ENCODE measurements around the gene GREB1.

GREB1 gene

DNA sequence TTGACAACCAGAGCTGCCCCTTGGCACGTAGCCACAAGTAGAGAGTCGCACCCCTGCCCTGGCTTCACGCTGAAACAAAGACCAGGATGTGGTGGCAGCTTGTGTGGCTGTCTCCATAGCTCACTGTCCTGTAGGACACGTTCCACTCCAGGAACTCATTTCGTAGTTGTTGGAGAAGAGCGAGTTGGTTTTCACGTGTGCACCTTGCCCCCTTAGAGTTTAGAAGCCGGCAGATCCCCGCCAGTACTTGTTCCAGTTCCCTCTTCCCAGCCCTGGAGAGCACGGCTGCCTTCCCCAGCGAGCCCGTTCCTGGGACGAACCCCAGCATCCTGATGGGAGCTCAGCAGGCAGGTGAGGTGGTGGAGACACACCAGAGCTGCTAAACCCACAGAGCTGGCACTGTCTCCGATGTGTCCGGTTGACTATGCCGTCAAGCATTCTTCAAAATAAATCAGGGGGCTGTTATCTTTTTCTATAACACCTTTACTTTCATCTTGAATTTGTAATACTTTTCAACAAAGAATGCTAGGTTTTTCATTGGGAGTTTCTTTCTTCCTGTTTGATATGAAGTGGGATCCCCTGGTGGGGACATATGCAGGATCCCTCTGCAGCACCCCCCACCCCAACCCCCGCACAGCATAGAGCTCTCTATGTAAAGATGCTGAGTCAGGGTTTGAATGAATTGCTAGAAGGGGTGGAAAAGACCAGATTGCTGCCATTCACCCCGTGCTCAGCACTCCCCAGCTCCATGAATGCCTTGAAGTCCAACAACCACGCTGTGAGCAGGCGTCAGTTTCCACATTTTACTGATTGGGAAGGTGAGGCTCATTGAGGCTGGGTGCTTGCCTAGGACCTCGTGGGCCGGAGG, 44.5 kb downstream of the GREB1 start:
- Histone ChIP-seq H3K27ac (ENCODE audit: low read length) (no peak overlapping the region), H3K4me1 (ENCODE audit: control insufficient read depth in 1 of 2, insufficient read depth in 2 of 2, low read length in 2 of 2) (peaks cover 0 to 6% of the 10 kb centered on the region in 2 donors), H3K9me3 (ENCODE audit: control insufficient read depth in 1 of 2, low read length in 2 of 2) (no peaks in the 10 kb centered on the region), H3K4me3 (ENCODE audit: low read depth in 1 of 2, low read length in 2 of 2) (no peak overlapping the region), H3K27me3 (ENCODE audit: low read depth, low read length) (no peaks in the 10 kb centered on the region), H3K36me3 (ENCODE audit: control insufficient read depth in 1 of 2, insufficient read depth in 2 of 2, low read length in 2 of 2) (no peaks in the 10 kb centered on the region)

GRCh38 chr2:11578986-11579774, 45.3 kb downstream of the GREB1 start:
- H3K36me3 ChIP-seq (ENCODE audit: control insufficient read depth in 1 of 2, insufficient read depth in 2 of 2, low read length in 2 of 2) = no peaks in the 10 kb centered on the region
- no peak overlapping the region for H3K4me3 ChIP-seq (ENCODE audit: low read depth in 1 of 2, low read length in 2 of 2)
- H3K4me1 ChIP-seq (ENCODE audit: control insufficient read depth in 1 of 2, insufficient read depth in 2 of 2, low read length in 2 of 2) = peaks cover 0 to 4% of the 10 kb centered on the region in 2 donors

GRCh38 chr2:11579867-11580659, 46.2 kb downstream of the GREB1 start:
- no peaks in the 10 kb centered on the region for H3K27me3 ChIP-seq (ENCODE audit: low read depth, low read length)
- H3K9me3 ChIP-seq (ENCODE audit: control insufficient read depth in 1 of 2, low read length in 2 of 2) = no peaks in the 10 kb centered on the region

More at GRCh38 chr2:11578986-11579774, 45.3 kb downstream of the GREB1 start:
- no peaks in the 10 kb centered on the region for H3K27me3 ChIP-seq (ENCODE audit: low read depth, low read length)
- no peaks in the 10 kb centered on the region for H3K9me3 ChIP-seq (ENCODE audit: control insufficient read depth in 1 of 2, low read length in 2 of 2)
- H3K27ac ChIP-seq (ENCODE audit: low read length) = no peak overlapping the region

DNA sequence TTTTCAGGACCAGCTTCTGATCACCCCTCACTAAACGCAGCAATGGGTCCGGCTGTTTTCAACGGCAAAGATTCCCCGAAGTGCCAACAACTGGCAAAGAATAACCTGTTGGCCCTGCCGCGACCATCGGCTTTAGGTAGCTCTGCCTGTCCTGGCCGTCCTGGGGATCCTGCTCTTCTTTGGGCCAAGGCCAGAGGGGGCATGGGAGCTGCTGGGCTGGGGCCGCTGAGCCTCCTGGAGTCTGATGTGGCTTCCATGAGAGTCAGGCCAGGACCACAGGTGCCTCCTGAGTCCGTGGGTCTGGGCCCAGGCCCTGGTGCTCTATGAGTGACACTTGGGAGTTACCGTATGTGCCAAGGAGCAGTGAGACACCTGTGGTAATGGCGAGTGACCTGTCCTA, 46.9 kb downstream of the GREB1 start:
- no peaks in the 10 kb centered on the region for H3K9me3 ChIP-seq (ENCODE audit: control insufficient read depth in 1 of 2, low read length in 2 of 2)
- no peak overlapping the region for H3K4me3 ChIP-seq (ENCODE audit: low read depth in 1 of 2, low read length in 2 of 2)
- no peak overlapping the region for H3K27ac ChIP-seq (ENCODE audit: low read length)
- no peaks in the 10 kb centered on the region for H3K36me3 ChIP-seq (ENCODE audit: control insufficient read depth in 1 of 2, insufficient read depth in 2 of 2, low read length in 2 of 2)
- no peaks in the 10 kb centered on the region for H3K27me3 ChIP-seq (ENCODE audit: low read depth, low read length)
- no peaks in the 10 kb centered on the region for H3K4me1 ChIP-seq (ENCODE audit: control insufficient read depth in 1 of 2, insufficient read depth in 2 of 2, low read length in 2 of 2)

More at GRCh38 chr2:11579867-11580659, 46.2 kb downstream of the GREB1 start:
- H3K4me1 ChIP-seq (ENCODE audit: control insufficient read depth in 1 of 2, insufficient read depth in 2 of 2, low read length in 2 of 2) = no peaks in the 10 kb centered on the region
- H3K4me3 ChIP-seq (ENCODE audit: low read depth in 1 of 2, low read length in 2 of 2) = no peak overlapping the region
- H3K36me3 ChIP-seq (ENCODE audit: control insufficient read depth in 1 of 2, insufficient read depth in 2 of 2, low read length in 2 of 2) = no peaks in the 10 kb centered on the region
- H3K27ac ChIP-seq (ENCODE audit: low read length) = no peak overlapping the region

GRCh38 chr2:11581124-11581796, 47.4 kb downstream of the GREB1 start:
- Histone ChIP-seq H3K27ac (ENCODE audit: low read length) (no peak overlapping the region), H3K4me1 (ENCODE audit: control insufficient read depth in 1 of 2, insufficient read depth in 2 of 2, low read length in 2 of 2) (no peaks in the 10 kb centered on the region), H3K4me3 (ENCODE audit: low read depth in 1 of 2, low read length in 2 of 2) (no peak overlapping the region), H3K27me3 (ENCODE audit: low read depth, low read length) (no peaks in the 10 kb centered on the region), H3K9me3 (ENCODE audit: control insufficient read depth in 1 of 2, low read length in 2 of 2) (no peaks in the 10 kb centered on the region), H3K36me3 (ENCODE audit: control insufficient read depth in 1 of 2, insufficient read depth in 2 of 2, low read length in 2 of 2) (no peaks in the 10 kb centered on the region)

- Histone ChIP-seq H3K4me3 (ENCODE audit: low read depth in 1 of 2, low read length in 2 of 2) (no peak overlapping the region), H3K27me3 (ENCODE audit: low read depth, low read length) (no peaks in the 10 kb centered on the region), H3K27ac (ENCODE audit: low read length) (no peak overlapping the region), H3K9me3 (ENCODE audit: control insufficient read depth in 1 of 2, low read length in 2 of 2) (no peaks in the 10 kb centered on the region), H3K4me1 (ENCODE audit: control insufficient read depth in 1 of 2, insufficient read depth in 2 of 2, low read length in 2 of 2) (no peaks in the 10 kb centered on the region), H3K36me3 (ENCODE audit: control insufficient read depth in 1 of 2, insufficient read depth in 2 of 2, low read length in 2 of 2) (no peaks in the 10 kb centered on the region)
These were observed 48.2 kb downstream of the GREB1 start for GRCh38 chr2:11581797-11582611.

DNA sequence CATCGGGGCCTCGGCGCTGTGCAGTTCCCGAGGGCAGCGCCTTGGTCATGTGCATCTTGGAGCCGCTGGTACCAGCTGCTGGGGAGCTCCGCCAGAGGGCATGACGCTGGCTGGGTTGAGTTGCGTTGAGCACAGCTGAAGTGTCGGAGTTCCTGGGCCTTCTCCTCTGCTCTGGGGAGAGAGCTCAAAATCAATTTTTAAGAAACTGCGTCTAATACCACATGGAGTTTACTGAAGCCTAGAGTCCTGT, 48.7 kb downstream of the GREB1 start:
- no peaks in the 10 kb centered on the region for H3K27me3 ChIP-seq (ENCODE audit: low read depth, low read length)
- no peak overlapping the region for H3K27ac ChIP-seq (ENCODE audit: low read length)
- H3K36me3 ChIP-seq (ENCODE audit: control insufficient read depth in 1 of 2, insufficient read depth in 2 of 2, low read length in 2 of 2) = no peaks in the 10 kb centered on the region

GRCh38 chr2:11582862-11583752, 49.3 kb downstream of the GREB1 start:
- Histone ChIP-seq H3K4me3 (ENCODE audit: low read depth in 1 of 2, low read length in 2 of 2) (no peak overlapping the region), H3K9me3 (ENCODE audit: control insufficient read depth in 1 of 2, low read length in 2 of 2) (no peaks in the 10 kb centered on the region), H3K27me3 (ENCODE audit: low read depth, low read length) (no peaks in the 10 kb centered on the region), H3K27ac (ENCODE audit: low read length) (no peak overlapping the region), H3K36me3 (ENCODE audit: control insufficient read depth in 1 of 2, insufficient read depth in 2 of 2, low read length in 2 of 2) (no peaks in the 10 kb centered on the region), H3K4me1 (ENCODE audit: control insufficient read depth in 1 of 2, insufficient read depth in 2 of 2, low read length in 2 of 2) (no peaks in the 10 kb centered on the region)

More for the DNA sequence above, 48.7 kb downstream of the GREB1 start:
- no peaks in the 10 kb centered on the region for H3K4me1 ChIP-seq (ENCODE audit: control insufficient read depth in 1 of 2, insufficient read depth in 2 of 2, low read length in 2 of 2)
- no peaks in the 10 kb centered on the region for H3K9me3 ChIP-seq (ENCODE audit: control insufficient read depth in 1 of 2, low read length in 2 of 2)
- no peak overlapping the region for H3K4me3 ChIP-seq (ENCODE audit: low read depth in 1 of 2, low read length in 2 of 2)

DNA sequence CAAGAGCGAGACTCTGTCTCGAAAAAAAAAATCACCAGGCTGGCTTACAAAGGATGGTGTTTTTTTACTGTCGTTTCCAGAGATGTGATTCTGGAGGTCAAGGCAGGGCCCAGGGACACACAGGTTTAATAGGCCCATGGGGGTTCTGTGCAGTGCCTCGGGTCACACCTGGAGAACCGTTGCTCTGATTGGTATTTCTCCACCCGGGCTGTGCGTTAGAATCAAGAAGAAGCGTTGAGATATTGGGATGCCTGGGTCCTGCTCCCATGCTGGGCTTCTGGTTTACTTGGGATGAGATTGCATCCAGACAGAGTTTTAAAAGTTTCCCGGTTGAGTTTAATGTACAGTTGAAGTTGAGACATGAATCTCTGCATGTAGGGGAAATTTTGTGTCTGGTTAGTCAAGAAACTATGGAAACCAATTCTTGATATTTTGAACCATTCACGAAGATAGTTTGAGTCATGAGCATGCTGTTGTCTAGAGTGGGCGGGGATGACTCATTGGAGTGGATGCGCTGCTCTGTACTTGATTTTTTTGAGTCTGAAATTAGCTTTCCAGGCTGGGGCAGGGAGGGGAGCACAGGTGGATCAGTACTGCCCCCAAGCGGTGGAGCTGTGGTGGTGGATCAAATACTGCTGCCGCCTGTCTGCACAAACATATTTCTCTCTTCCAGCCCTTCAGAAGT, 50.1 kb downstream of the GREB1 start:
- Histone ChIP-seq H3K4me1 (ENCODE audit: control insufficient read depth in 1 of 2, insufficient read depth in 2 of 2, low read length in 2 of 2) (no peaks in the 10 kb centered on the region), H3K27ac (ENCODE audit: low read length) (peak overlapping the region; percentile 26), H3K9me3 (ENCODE audit: control insufficient read depth in 1 of 2, low read length in 2 of 2) (no peaks in the 10 kb centered on the region)

More for the DNA sequence above, 50.1 kb downstream of the GREB1 start:
- Histone ChIP-seq H3K36me3 (ENCODE audit: control insufficient read depth in 1 of 2, insufficient read depth in 2 of 2, low read length in 2 of 2) (no peaks in the 10 kb centered on the region), H3K27me3 (ENCODE audit: low read depth, low read length) (no peaks in the 10 kb centered on the region), H3K4me3 (ENCODE audit: low read depth in 1 of 2, low read length in 2 of 2) (no peak overlapping the region)
